Measurements from ENCODE around the gene POMGNT2.

The POMGNT2 gene

DNA sequence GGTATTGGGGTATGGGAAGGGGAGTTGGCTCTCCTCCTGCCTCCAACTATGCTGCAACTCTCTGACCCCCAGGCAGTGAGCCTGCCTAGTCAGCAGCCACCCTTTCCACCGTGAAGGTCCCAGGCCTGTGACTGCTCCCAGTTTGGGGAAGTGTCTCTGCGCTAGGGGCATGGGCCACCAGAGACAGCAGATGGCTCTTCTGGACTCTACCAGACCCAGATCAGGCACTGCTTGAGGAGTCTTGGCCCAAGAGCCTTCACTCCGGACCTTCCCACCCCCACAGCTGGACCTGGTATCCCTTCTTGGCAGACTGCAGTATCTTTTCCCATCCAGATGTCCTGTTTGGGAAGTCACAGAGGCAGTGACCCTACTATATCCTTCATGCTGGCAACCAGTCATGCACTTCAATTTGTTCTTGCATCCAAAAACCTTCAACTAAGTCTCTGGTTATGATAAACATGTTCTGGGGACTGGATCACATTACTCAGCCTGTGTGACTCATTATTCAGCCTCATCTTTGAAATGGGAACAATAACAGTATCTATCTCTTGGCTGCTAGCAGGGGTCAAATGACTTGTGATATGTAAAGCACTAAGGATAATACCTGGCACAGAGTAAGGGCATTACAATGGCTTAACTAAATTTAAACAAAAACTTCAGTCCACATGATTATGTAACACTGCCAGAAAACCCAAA is 62.7 kb downstream of the POMGNT2 start:
- no peak for DNase-seq

DNA sequence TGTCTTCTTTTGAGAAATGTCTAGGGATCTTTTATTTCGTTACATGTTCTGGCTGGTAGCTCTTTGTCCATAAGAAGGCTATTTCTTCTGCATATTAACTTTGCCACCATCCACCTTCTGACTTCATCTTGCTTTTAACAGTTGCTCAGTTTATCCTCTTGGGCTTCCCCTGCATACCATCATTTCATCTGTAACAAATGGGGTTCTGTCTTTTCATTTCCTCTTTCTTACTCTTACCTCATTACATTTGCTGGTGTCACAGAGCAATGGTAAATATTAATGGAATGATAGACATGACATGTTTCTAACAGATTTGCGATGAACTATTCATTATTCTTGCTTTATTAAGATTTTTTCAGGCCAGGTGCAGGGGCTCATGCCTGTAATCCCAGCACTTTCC is 64.4 kb downstream of the POMGNT2 start:
- DNase-seq = no peak

DNA sequence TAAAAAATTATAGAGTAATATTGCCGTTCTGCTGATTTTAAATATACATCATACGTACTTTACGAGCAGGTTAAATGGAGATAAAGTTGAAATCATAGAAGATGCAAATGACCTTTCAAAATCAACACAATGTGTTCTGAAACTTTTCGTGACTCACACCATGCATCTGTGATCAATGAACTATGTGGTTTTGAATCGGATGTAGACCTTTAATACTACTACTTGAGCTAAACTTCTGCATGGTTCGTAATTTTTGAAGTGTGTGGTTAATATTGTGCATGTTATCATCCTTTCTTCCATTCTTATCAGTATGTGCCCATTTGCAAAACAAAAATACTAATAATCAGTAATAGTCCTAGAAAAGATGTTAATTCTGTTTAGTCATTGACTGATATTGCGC is 67.9 kb downstream of the POMGNT2 start:
- no peak for DNase-seq

DNA sequence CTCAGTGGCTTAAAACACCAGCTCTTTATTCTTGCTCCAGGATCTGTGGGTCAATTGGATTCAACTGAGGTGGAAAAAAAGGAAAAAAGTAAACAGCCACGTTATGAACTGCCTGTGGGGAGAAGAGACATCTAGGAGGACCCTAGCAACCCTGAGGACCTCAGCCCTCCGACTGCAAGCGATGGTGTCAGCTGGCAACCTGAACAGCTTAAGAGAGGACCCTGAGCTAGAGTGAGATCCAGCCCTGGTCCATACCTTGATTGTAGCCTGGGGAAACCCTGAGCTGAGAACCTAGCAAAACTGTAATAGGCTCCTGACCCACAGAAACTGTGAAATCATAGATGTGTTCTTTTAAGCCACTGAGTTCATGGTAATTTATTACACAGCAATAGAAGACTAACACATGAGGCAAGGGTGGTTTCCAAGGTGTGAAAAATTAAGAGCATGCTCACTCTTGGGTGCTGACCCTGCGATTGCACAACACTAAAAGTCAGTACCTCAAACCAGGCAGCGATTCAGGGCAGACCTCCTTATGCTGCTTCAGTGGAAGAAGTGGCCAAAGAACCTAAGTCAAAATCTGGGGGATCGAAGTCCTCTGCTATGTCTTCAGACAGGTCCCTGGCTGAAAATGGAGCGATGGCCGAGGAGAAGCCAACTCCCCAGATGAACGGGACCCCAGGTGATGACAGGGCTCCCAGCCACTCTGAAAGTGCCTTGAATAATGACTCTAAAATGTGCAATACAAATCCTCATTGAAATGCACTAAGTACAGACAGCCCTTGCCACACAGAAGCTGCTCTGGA is 69.1 kb downstream of the POMGNT2 start:
- no peak for DNase-seq

DNA sequence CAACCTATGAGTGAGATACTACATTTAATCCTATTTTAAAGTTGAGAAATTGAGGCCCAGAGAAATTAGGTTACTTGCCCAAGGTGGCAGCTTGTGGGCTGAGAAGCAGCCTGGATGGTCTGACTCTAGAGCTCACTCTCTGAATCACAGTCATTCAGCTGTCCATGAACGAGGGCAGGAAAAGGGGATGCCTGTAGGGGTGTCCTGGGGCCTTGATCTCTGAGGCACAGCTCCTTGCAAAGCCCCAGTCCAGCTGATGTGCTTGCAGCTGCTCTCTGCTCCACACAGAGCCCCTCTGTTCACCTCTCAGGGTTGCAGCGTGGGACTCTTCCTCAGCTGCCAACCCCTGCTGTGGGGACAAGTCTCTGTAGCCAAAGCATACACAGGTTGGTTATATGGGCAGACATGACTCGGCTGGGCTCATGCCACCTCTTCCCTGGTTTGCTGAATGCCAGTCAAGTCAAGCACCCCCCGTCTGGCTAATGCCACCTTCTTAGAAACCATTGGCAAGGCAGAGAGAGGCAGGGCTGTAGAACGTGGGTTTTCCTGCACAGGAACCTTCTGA is 70.0 kb downstream of the POMGNT2 start:
- no peak for DNase-seq

DNA sequence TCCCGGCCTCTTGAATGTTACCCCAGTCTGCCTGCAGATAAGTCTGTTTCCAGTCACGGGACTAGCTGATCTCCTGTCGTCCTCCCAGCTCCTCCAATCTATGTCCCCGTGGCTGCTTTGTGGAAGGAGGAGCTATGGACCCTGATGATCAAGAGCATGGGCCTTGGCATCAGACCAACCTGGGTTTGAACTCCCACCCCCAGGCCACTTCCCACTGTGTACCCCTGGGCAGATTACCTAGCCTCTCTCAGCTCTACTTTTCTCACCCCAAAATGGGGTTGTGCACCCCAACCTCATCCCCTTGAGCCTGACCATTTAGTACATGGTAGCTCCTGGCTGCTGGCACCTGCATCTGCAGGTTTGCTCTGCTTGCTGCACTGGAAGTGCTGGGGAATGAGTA is 71.0 kb downstream of the POMGNT2 start:
- DNase-seq = no peak

DNA sequence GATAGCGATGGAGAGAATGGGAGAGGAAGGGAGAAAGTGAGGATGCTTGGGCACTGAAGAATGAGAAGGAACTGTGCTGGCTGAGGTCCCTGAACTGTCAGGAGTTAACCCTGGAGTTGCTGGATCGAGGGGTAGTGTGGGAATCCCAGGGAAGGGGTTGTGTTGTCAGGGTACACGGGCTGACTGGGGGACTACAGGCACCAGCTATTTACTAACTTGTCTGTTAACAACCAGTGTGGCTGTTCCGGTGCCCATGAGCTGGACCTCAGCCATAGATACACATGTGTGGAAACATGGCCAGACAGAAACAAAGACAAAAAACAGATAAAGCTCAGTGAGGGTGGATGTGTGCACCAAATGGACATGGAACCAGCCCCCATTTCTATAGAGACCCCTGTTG is 71.7 kb downstream of the POMGNT2 start:
- DNase-seq = no peak

DNA sequence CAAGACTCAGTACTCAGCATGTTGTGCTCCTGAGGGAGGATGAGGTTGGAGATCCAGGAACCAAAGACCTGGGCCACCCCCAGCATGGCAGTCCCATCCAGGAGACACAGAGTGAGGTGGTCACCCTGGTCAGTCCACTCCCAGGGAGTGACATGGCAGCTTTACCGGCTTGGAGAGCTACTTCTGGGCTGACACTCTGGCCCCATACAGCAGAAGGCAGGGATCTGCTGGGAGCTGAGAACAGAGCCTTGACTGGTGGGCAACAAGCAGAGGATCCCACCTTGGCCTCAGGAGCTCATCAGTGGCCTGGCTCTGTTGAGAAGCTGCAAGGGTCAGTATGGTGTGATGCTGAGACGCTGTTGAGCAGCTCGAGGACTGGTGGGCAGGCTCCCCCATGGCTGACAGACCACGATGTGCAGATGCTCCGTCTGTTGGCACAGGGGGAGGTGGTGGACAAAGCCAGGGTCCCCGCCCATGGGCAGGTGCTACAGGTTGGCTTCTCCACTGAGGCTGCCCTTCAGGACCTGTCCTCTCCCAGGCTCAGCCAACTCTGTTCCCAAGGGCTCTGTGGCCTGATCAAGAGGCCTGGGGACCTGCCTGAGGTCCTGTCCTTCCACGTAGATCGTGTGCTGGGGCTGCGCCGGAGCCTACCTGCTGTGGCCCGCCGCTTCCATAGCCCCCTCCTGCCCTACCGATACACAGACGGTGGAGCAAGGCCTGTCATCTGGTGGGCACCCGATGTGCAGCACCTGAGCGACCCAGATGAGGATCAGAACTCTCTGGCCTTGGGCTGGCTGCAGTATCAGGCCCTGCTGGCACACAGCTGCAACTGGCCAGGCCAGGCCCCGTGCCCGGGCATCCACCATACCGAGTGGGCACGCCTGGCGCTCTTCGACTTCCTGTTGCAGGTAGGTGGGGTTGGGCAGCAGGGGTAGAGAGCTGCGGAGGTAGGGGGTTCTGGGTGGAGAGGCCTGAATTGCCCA is 72.9 kb downstream of the POMGNT2 start:
- no peak for DNase-seq

DNA sequence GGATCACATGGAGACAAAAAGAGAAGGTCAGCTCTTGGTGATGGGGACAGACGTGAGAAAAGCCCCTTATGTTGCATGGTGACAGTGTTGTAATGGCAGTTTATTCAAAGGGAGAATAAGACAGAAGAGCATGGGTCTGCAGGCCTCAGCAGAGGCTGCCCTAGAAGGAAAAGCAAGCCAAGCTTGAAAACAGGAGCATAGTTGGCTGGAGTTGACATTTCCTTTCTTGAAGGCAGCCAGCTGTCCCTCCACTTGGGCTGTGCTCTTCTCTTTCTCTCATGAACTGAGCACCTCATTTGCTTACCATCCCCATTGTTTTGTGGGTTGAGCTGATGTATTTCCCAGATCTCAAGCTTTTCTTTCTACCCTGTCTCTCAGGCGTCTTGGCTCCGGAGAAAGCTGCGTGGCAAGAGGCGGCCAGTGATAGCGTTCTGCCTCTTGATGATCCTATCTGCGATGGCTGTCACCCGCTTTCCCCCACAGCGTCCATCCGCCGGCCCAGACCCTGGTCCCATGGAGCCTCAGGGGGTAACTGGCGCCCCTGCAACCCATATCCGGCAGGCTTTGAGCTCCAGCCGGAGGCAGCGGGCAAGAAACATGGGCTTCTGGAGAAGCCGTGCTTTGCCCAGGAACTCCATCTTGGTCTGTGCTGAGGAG is 73.9 kb downstream of the POMGNT2 start:
- DNase-seq = no peak

DNA sequence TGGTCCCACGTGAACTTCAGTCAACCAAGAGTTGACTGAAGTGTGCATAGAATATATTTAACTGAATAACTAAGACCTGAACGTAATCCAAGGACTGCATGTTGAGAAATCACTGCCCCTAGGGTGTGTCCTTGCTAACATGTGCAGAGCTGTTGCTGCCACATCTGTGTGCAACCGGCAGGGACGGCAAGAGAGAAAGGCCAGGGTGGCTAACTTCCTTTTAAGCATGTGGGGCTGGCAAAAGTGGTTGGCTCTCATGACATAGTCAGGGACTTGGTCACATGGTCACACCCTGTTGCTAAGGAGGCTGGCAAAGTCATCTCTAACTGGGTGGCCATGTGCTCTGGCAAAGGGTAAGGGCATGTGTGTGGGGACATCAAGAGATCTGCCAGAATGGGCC is 74.4 kb downstream of the POMGNT2 start:
- DNase-seq = peak; percentile 16

DNA sequence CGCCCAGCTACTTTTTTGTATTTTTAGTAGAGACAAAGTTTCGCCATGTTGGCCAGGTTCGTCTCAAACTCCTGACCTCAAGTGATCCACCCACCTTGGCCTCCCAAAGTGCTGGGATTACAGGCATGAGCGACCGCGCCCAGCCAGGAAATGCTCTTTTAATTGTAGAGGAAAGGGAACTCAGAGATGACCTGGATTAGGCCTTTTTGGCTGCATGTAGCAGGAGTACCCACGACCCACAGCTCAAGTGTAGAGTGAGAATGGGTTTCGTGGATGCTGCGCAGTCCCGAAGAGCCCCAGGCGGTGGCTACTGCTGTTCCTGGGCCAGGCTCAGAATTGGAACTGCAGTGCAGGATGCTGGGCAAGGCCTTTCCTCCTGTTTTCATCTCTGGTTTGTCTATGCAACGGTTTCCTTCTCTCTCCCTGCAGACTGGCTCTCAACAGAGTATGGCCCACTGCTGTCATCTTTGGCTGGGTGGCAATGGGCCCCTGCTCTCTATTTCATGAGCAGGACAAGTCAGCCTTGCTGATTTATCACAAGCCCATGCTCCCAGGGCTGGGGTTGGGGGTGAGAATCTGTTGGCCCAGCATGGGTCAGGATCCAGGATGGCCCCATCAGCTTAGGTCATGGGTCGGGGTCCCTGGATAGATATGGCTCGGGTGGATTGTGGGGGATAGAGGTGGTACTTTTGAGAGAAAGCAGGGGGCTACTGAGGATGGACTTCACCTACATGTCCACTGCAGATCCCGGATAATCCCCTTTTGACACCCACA is 75.5 kb downstream of the POMGNT2 start:
- peak; percentile 10 for DNase-seq
